ENCODE measurements around the gene IFNW1. TPM values are rescaled to one million over a fixed set of nuclear protein-coding genes. Genes with fewer than 3 reads are reported as not detected.
"Not testable (repeated sequence)": the region's sequence is repeated elsewhere in the genome, so short reads cannot be mapped to it uniquely, and the experiment has no call there.

Gene IFNW1
- total RNA-seq, 2 donors from 2014 or later: not detected

DNA sequence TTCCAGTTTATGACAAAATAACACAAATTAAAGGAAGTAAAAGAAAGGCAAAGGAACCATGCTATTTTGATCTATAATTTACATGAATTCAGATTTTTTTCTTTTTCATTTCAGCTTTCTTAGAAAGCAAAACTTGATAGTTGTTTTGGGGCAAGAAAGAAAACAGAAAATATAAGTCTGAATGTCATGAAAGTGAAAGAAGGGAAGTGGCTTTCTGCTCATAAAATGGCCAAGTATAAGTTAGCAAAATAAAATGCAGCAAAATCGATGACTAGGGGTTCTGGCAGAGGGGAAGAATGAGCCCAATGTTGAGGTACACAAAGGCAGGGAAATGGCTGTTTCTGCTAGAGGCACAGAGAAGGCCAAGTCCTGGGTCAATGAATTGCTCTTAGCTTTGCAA lies 3.0 kb upstream of the IFNW1 start:
- Histone ChIP-seq H3K27me3 (no peaks in the 10 kb centered on the region), H3K9me3 (no peaks in the 10 kb centered on the region), H3K27ac (no peak overlapping the region), H3K4me1 (no peaks in the 10 kb centered on the region), H3K36me3 (no peaks in the 10 kb centered on the region), H3K4me3 (no peak overlapping the region)
- DNase-seq (ENCODE audit: low spot score): no peak
- TF ChIP-seq, protein P1, sequence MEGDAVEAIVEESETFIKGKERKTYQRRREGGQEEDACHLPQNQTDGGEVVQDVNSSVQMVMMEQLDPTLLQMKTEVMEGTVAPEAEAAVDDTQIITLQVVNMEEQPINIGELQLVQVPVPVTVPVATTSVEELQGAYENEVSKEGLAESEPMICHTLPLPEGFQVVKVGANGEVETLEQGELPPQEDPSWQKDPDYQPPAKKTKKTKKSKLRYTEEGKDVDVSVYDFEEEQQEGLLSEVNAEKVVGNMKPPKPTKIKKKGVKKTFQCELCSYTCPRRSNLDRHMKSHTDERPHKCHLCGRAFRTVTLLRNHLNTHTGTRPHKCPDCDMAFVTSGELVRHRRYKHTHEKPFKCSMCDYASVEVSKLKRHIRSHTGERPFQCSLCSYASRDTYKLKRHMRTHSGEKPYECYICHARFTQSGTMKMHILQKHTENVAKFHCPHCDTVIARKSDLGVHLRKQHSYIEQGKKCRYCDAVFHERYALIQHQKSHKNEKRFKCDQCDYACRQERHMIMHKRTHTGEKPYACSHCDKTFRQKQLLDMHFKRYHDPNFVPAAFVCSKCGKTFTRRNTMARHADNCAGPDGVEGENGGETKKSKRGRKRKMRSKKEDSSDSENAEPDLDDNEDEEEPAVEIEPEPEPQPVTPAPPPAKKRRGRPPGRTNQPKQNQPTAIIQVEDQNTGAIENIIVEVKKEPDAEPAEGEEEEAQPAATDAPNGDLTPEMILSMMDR (IDR thresholded peaks at IDR 0.05): no peak

DNA sequence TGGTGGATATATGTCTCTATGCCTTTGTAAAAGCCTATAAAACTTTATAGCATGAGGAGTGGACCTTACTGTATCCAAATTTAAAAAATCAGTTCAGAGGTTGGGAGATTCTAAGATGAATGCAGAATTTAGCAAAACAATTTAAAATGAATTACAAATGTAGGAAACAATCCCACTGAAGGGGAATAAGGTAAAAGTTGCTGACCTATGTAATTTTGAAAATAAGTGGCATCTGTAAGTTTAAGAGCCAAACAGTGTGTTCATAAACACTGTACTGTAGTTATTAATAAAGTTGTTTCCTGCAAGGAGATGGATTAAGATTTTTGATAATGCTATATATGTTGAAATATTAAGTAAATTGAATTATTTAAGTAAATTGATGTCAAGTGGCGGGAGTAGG lies 4.6 kb downstream of the IFNW1 start:
- Histone ChIP-seq H3K27me3 (no peaks in the 10 kb centered on the region), H3K4me3 (no peak overlapping the region), H3K9me3 (no peaks in the 10 kb centered on the region), H3K27ac (no peak overlapping the region), H3K4me1 (no peaks in the 10 kb centered on the region), H3K36me3 (no peaks in the 10 kb centered on the region)
- no peak for DNase-seq (ENCODE audit: low spot score)
- TF ChIP-seq, protein P1 (IDR thresholded peaks at IDR 0.05): no peak

DNA sequence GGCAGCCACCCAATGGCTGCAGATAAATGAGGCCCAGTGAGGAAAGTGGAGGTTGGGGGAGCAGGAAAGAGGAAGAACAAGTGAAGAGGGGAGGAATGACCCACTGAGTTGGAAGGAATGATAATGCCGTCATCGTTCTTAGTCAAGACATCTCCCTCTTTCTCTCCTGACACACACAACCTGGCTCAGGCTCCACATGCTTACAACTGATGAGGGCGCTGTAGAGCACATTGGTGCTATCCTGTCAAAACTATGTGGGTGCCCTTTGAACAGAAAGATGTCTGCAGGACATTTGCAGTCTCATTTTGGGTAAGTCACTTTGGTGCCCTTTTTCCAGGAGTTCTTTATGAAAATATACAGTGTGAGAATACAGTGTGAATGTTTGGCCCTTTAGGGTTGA lies 5.9 kb downstream of the IFNW1 start:
- H3K4me3 ChIP-seq: no peak overlapping the region
- no peaks in the 10 kb centered on the region for H3K4me1 ChIP-seq
- H3K36me3 ChIP-seq: no peaks in the 10 kb centered on the region
- no peaks in the 10 kb centered on the region for H3K9me3 ChIP-seq
- TF ChIP-seq, protein P1 (IDR thresholded peaks at IDR 0.05): no peak
- DNase-seq (ENCODE audit: low spot score): no peak
- no peak overlapping the region for H3K27ac ChIP-seq
- H3K27me3 ChIP-seq: no peaks in the 10 kb centered on the region

DNA sequence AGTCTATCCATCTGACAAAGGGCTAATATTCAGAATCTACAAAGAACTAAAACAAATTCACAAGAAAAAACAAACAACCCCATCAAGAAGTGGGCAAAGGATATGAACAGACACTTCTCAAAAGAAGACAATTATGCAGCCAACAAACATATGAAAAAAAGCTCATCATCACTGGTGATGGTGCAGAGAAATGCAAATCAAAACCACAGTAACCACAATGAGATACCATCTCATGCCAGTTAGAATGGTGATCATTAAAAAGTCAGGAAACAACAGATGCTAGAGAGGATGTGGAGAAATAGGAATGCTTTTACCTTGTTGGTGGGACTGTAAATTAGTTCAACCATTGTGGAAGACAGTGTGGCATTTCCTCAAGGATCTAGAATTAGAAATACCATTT lies 13.4 kb downstream of the IFNW1 start:
- H3K27ac ChIP-seq; H3K9me3 ChIP-seq; DNase-seq (ENCODE audit: low spot score); H3K4me1 ChIP-seq; H3K27me3 ChIP-seq; H3K36me3 ChIP-seq; H3K4me3 ChIP-seq: not testable (repeated sequence)

DNA sequence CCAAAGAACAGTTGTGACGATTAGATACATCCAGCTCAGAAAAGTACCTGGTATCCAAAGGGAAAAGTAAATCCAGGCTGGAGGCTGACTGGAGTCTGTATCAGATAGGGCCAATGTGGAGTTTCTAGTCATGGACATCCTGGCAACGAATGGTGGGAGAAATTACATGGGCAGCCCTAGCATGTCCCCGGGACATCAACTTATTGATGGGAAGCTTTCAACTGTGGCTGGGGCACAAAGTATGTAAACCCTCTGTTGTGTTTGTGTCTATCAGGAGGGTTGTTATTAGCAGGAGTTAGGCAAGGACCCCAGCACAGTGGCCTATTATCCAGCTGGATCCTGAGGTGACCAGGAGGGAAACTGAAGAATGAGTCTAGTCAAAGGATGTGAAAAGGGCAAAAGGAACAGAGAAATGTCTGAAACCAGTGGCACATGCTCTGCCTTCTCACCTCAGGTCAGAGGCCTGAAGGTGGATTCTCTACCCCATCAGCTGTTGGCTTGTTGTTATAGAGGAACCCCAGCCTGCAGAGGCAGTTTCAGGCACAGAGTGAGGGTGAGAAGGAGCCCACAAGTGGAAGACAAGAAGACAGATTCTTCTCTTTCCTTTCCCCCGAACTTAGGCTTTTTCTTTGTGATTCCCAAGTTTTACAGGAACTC lies 19.9 kb downstream of the IFNW1 start:
- Histone ChIP-seq H3K36me3 (no peaks in the 10 kb centered on the region), H3K9me3 (no peaks in the 10 kb centered on the region), H3K4me3 (no peak overlapping the region), H3K27ac (no peak overlapping the region), H3K27me3 (no peaks in the 10 kb centered on the region), H3K4me1 (no peaks in the 10 kb centered on the region)
- TF ChIP-seq, protein P1 (IDR thresholded peaks at IDR 0.05): no peak
- no peak for DNase-seq (ENCODE audit: low spot score)

DNA sequence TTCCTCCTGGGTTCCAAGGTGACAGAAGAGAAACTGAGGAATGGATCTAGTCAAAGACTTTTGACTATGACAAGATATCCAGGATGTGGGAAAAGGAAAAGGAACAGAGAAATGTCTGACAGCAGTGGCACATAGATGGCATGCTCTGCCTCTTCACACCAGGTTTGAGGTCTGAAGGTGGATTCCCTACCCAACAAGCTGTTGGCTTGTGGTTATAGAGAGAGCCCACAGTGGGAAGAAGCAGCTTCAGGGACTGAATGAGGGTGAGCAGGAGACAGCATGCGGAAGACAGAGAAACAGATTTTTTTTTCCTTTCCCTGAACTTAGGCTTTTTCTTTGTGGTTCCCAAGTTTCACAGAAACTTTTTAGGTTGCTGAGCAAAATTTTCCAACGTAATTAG lies 20.6 kb downstream of the IFNW1 start:
- TF ChIP-seq, protein P1 (IDR thresholded peaks at IDR 0.05): no peak
- H3K27ac ChIP-seq: no peak overlapping the region

More for the DNA sequence above, 20.6 kb downstream of the IFNW1 start:
- H3K36me3 ChIP-seq: no peaks in the 10 kb centered on the region
- no peaks in the 10 kb centered on the region for H3K9me3 ChIP-seq
- DNase-seq (ENCODE audit: low spot score): no peak
- no peaks in the 10 kb centered on the region for H3K27me3 ChIP-seq
- H3K4me3 ChIP-seq: no peak overlapping the region
- no peaks in the 10 kb centered on the region for H3K4me1 ChIP-seq

All from right atrium auricular region (tissue), 2 donors.